CMK (cell line): ENCODE measurements around the gene CPNE6.

Experiments used
- DNase-seq: peaks from one replicate; pipeline ENCODE4 v3.0.0-alpha.2; 2010; ENCODE audit warnings: low read depth

CPNE6 gene

DNA sequence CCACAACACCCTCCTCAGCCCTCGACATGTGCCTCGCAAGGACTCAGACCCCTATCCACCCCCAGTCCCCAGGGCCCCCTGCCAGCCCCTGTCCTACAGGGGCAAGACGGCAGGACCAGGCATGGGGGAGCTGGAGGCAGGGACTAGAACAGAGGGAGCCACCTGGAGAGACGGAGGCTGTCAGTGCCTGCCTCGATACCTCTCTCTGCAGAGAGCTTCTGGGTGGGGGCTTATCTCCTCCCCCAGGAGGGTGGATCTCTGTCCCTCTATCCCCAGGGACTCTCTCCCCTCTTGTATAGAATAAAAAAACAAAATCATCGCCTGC is 2.0 kb upstream of the CPNE6 start:
- DNase-seq, result no peak

DNA sequence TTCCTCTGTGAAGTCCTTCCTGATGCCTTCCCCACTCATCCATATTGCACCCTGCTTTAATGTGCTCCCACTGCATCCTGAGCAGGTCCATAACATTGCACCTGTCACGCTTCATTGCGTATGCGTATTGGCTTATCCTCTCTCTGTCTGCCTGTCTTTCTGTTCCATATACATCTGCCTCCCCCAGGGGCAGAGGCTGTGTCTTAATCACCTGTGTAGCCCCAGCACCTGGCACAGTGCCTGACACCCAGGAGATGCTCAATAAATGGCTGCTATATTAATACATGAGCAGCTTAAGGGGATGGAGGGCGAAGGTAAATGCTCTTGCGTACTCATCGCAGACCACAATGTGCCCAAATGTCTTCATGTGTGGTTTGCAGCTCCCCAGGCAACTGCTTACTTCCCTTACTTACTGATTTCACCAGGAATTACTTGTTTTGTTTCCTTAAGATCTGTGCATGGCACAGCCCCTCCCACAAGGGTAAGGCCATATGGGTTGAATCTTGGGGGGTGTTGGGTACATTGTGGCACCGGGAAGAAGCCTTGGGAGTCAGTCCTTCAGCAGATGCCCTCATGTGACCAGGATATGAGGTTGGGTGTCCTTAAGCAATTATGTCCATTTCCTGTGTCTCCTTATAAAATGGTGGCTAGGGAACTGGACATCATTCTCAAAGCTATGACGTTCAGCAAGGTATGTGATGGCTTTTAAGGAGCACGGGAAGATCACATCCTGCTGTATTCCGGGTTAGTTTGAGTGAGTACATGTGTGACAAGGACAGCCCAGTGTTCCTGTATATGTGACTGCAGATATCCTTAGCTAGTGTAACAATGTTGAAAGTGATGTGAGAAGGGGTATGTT is 848 bp upstream of the CPNE6 start:
- DNase-seq, result no peak

- DNase-seq, result no peak
These were observed 571 bp downstream of the CPNE6 start for GRCh38 chr14:24071836-24072430.

DNA sequence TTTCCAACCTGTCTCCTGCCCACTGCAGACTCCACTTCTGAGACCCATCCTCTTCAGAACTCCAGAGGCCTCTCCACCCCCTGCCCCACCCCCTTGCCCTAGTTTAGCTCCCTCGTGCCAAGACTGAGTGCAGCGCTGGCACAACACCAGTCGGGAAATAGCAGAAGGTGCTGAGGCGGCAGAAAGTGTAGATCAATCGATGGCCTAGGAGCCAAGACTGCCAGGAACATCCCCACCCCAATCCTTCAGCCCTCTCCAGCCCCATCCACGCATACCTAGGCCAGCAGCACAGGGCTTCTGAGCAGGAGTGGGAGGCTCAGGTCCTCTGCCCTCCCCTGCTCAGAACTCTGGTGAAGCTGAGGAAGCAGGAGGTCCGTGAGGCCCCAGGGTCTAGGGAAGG is 1.1 kb downstream of the CPNE6 start:
- no peak for DNase-seq

- DNase-seq, result no peak
These were observed 1.8 kb downstream of the CPNE6 start for GRCh38 chr14:24072881-24073877.

DNA sequence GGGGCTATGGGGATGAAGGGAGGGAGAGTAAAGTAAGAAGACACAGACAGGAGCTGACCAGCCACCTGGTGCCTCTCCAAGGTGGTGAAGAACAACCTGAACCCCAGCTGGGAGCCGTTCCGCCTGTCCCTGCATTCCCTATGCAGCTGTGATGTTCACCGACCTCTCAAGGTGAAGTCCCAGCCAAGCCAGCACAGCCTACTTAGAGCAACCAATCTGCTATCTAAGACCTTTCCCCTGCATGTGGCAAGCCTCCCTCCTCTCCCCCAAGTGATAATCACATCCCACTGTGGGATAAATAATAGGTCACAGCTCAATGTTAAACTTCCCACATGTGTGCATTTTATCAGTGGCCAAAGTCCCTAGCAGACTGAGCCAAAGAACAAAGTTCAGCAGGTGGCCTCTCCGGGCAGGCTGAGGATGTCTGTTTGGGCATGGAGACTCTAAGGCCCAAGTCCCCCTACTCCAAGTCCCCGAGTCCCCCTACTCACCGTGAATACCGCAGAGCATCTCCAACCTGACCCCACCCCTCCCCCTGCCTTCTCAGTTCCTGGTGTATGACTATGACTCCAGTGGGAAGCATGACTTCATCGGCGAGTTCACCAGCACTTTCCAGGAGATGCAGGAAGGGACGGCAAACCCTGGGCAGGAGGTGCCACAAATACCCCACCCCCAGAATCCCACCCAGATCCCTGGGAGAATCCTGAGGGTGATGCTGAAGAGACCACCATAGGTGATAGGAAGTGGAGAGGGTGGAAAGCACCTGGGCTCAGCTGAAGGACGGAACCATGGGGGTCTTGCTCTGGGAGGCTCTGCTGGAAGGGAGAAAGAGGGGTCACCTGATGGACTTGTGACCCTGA is 3.5 kb downstream of the CPNE6 start:
- DNase-seq, result no peak

DNA sequence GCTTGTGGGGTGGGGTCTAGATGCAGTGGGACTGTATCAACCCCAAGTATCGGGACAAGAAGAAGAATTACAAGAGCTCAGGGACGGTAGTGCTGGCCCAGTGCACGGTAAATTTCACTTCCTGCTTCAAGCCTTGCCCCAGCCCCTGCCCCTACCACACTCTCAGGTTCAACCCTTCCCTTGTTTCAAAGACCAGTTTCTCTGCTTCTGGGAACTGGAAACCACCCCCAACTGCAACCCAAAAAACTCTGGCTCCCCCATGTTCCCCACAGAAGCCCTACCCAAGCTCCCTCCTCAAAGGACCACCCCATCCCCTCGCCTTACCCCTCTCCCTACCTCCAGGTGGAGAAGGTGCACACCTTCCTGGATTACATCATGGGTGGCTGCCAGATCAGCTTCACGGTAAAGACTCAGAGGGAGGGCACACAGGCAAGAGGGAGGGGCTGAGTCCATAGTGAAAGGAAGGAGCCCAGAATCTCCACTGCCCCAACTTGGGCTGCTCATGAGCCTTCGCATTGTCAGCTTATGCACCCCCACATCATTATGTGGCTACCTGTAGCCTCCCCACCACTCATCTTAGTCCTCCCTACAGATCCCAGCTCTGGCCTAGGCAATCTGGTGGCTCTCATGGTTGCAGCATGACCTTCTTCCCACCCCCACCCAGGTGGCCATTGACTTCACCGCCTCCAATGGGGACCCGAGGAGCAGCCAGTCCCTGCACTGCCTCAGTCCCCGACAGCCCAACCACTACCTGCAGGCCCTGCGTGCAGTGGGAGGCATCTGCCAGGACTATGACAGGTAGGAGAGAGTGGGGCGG is 4.3 kb downstream of the CPNE6 start:
- DNase-seq, result no peak

- no peak for DNase-seq
These were observed 4.9 kb downstream of the CPNE6 start for GRCh38 chr14:24076302-24076601.

DNA sequence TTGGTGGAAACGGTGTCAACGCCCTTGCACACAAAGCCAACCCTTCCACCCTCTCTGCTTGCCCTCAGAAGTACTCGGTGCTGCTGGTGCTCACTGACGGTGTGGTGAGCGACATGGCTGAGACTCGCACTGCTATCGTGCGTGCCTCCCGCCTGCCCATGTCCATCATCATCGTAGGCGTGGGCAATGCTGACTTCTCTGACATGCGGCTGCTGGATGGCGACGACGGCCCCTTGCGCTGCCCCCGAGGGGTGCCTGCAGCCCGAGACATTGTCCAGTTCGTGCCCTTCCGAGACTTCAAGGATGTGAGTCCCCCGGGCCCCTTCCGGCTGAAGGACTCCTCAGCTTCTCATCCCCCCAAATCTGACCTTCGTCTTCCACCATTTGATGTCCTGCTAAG is 5.7 kb downstream of the CPNE6 start:
- DNase-seq, result no peak

DNA sequence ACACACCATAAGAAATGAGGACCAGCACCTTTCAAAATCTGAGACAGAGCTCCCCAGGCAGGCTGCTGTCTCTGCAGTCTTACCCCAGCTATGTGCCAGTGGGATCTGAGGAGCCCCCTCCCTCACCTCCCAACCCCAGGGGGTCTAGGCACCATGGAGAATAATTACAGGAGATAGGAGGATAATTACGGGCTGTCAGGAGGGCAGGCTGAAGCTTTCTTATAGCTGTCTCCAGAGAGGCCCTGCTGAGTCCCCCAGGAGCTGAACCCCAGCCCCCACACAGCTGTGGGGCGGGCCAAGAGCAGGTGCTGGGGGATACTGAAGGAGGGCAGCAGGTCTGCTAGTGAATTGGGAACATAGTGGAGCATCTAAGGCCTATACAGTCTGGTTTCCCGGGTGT is 6.8 kb downstream of the CPNE6 start:
- DNase-seq, result no peak

GRCh38 chr14:24079491-24080141 is 8.3 kb downstream of the CPNE6 start:
- DNase-seq, result no peak

GRCh38 chr14:24080142-24080530 is 8.8 kb downstream of the CPNE6 start:
- no peak for DNase-seq

GRCh38 chr14:24080888-24081738 is 9.8 kb downstream of the CPNE6 start:
- DNase-seq, result no peak

- no peak for DNase-seq
These were observed 10.4 kb downstream of the CPNE6 start for GRCh38 chr14:24081739-24082211.

GRCh38 chr14:24082411-24083080 is 11.2 kb downstream of the CPNE6 start:
- no peak for DNase-seq

GRCh38 chr14:24083462-24083861 is 12.1 kb downstream of the CPNE6 start:
- DNase-seq, result no peak

DNA sequence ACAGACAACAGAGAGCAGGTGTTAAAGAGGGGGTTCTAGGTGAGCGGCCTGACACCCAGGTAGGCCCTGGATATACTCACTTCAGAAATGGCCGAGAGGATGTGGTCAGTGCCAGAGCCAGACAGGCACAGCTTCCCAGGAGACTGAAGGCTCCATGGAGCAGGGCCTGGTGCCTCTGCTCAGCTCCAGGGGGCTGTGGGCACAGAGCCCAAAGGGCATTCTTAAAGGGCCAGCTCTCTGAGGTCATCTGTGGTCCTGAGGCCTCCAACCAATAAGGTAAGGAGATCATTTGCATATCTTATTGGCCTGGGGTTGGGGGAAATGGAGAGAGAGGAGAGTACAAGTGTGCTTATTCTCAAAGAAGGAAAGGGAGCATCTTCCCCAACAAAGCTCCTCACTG is 13.1 kb downstream of the CPNE6 start:
- DNase-seq, result no peak

- no peak for DNase-seq
These were observed 13.9 kb downstream of the CPNE6 start for GRCh38 chr14:24085215-24085614.
